ACC112 (cell line): ENCODE results near the gene ATP6V1C2.
"Not testable (repeated sequence)": the region's sequence is repeated elsewhere in the genome, so short reads cannot be mapped to it uniquely, and the experiment has no call there.

Source experiments
- H2AFZ ChIP-seq: fragments of 200-600 bp; sonication (generic); one replicate; pipeline ENCODE4 v1.6.0; 2017; ENCODE audit warnings: antibody characterized with exemption, low read length; ENCODE audit not compliant: unreplicated experiment
- H3K27ac ChIP-seq: fragments of 200-600 bp; sonication (generic); 2 replicates; pipeline ENCODE4 v1.5.1; 2014; ENCODE audit warnings: low read depth, mild to moderate bottlenecking, antibody characterized with exemption, low read length, moderate library complexity
- H3K27me3 ChIP-seq: fragments of 200-600 bp; sonication (generic); 2 replicates; pipeline ENCODE4 v1.6.1; 2014; ENCODE audit warnings: mild to moderate bottlenecking, antibody characterized with exemption, low read length, moderate library complexity, mixed read lengths; ENCODE audit not compliant: insufficient read depth
- H3K36me3 ChIP-seq: fragments of 200-600 bp; sonication (generic); 2 replicates; pipeline ENCODE4 v1.6.1; 2016; ENCODE audit warnings: mild to moderate bottlenecking, antibody characterized with exemption, low read length, moderate library complexity, mixed read lengths; ENCODE audit not compliant: insufficient read depth
- H3K4me1 ChIP-seq: fragments of 200-600 bp; sonication (generic); one replicate; pipeline ENCODE4 v1.6.1; 2016; ENCODE audit warnings: low read length, mixed read lengths; ENCODE audit not compliant: insufficient read depth, unreplicated experiment, control insufficient read depth
- H3K4me3 ChIP-seq: fragments of 200-600 bp; sonication (generic); 2 replicates; pipeline ENCODE4 v1.5.1; 2014; ENCODE audit warnings: mild to moderate bottlenecking, low read depth, low read length
- H3K79me2 ChIP-seq: fragments of 200-600 bp; sonication (generic); one replicate; pipeline ENCODE4 v1.6.0; 2016; ENCODE audit warnings: low read length; ENCODE audit not compliant: control insufficient read depth, unreplicated experiment, insufficient read depth

Gene ATP6V1C2

GRCh38 chr2:10813163-10814138 lies 92.0 kb downstream of the ATP6V1C2 start:
- H3K36me3 ChIP-seq, H3K27ac ChIP-seq, H3K27me3 ChIP-seq: not testable (repeated sequence)
- Histone ChIP-seq H3K79me2 (peaks cover 40% of the 10 kb centered on the region), H3K4me1 (peaks cover 16% of the 10 kb centered on the region), H3K4me3 (peak overlapping the region; percentile 83), H2AFZ (peak overlapping the region; percentile 77)

GRCh38 chr2:10814142-10814541 lies 92.7 kb downstream of the ATP6V1C2 start:
- Histone ChIP-seq H3K4me1 (peaks cover 16% of the 10 kb centered on the region), H3K27me3 (peaks cover 5% of the 10 kb centered on the region), H2AFZ (no peak overlapping the region), H3K27ac (no peak overlapping the region), H3K4me3 (no peak overlapping the region), H3K36me3 (no peaks in the 10 kb centered on the region), H3K79me2 (peaks cover 33% of the 10 kb centered on the region)

GRCh38 chr2:10814571-10815331 lies 93.3 kb downstream of the ATP6V1C2 start:
- Histone ChIP-seq H3K27me3 (peaks cover 11% of the 10 kb centered on the region), H2AFZ (no peak overlapping the region), H3K27ac (no peak overlapping the region), H3K4me1 (peaks cover 14% of the 10 kb centered on the region), H3K4me3 (no peak overlapping the region), H3K79me2 (peaks cover 27% of the 10 kb centered on the region), H3K36me3 (no peaks in the 10 kb centered on the region)

GRCh38 chr2:10817413-10817812 lies 96.0 kb downstream of the ATP6V1C2 start:
- Histone ChIP-seq H3K27ac (no peak overlapping the region), H3K4me1 (no peaks in the 10 kb centered on the region), H3K4me3 (no peak overlapping the region), H3K79me2 (peaks cover under 1% of the 10 kb centered on the region), H2AFZ (no peak overlapping the region), H3K36me3 (no peaks in the 10 kb centered on the region), H3K27me3 (peaks cover 30% of the 10 kb centered on the region)

- not testable (repeated sequence) for H3K36me3 ChIP-seq, H3K27ac ChIP-seq, H3K4me3 ChIP-seq, H3K79me2 ChIP-seq, H2AFZ ChIP-seq, H3K4me1 ChIP-seq
- peaks cover 38% of the 10 kb centered on the region for H3K27me3 ChIP-seq
Observed at GRCh38 chr2:10818305-10818704, 96.9 kb downstream of the ATP6V1C2 start.

- Histone ChIP-seq H3K27ac (no peak overlapping the region), H3K4me1 (no peaks in the 10 kb centered on the region), H3K4me3 (no peak overlapping the region), H2AFZ (no peak overlapping the region), H3K36me3 (no peaks in the 10 kb centered on the region), H3K79me2 (no peaks in the 10 kb centered on the region), H3K27me3 (peaks cover 45% of the 10 kb centered on the region)
Observed at GRCh38 chr2:10818984-10819383, 97.6 kb downstream of the ATP6V1C2 start.

GRCh38 chr2:10819714-10820314 lies 98.4 kb downstream of the ATP6V1C2 start:
- Histone ChIP-seq H3K4me3 (no peak overlapping the region), H3K27ac (no peak overlapping the region), H3K4me1 (no peaks in the 10 kb centered on the region), H2AFZ (no peak overlapping the region), H3K79me2 (no peaks in the 10 kb centered on the region), H3K36me3 (no peaks in the 10 kb centered on the region), H3K27me3 (peaks cover 53% of the 10 kb centered on the region)

GRCh38 chr2:10820562-10820961 lies 99.1 kb downstream of the ATP6V1C2 start:
- no peak overlapping the region for H2AFZ ChIP-seq
- H3K27ac ChIP-seq: no peak overlapping the region
- H3K4me1 ChIP-seq: no peaks in the 10 kb centered on the region
- peaks cover 61% of the 10 kb centered on the region for H3K27me3 ChIP-seq
- H3K4me3 ChIP-seq: no peak overlapping the region
- H3K79me2 ChIP-seq: no peaks in the 10 kb centered on the region
- H3K36me3 ChIP-seq: no peaks in the 10 kb centered on the region

GRCh38 chr2:10820978-10821695 lies 99.7 kb downstream of the ATP6V1C2 start:
- Histone ChIP-seq H3K4me3 (no peak overlapping the region), H2AFZ (no peak overlapping the region), H3K27ac (no peak overlapping the region), H3K36me3 (no peaks in the 10 kb centered on the region), H3K4me1 (no peaks in the 10 kb centered on the region), H3K79me2 (no peaks in the 10 kb centered on the region), H3K27me3 (peaks cover 67% of the 10 kb centered on the region)

GRCh38 chr2:10824191-10824590 lies 102.8 kb downstream of the ATP6V1C2 start:
- no peak overlapping the region for H3K27ac ChIP-seq
- H2AFZ ChIP-seq: no peak overlapping the region
- H3K4me1 ChIP-seq: no peaks in the 10 kb centered on the region
- H3K79me2 ChIP-seq: no peaks in the 10 kb centered on the region
- no peak overlapping the region for H3K4me3 ChIP-seq
- no peaks in the 10 kb centered on the region for H3K36me3 ChIP-seq
- H3K27me3 ChIP-seq: peaks cover 82% of the 10 kb centered on the region
